ENCODE measurements around the gene HSD17B3.

DNA sequence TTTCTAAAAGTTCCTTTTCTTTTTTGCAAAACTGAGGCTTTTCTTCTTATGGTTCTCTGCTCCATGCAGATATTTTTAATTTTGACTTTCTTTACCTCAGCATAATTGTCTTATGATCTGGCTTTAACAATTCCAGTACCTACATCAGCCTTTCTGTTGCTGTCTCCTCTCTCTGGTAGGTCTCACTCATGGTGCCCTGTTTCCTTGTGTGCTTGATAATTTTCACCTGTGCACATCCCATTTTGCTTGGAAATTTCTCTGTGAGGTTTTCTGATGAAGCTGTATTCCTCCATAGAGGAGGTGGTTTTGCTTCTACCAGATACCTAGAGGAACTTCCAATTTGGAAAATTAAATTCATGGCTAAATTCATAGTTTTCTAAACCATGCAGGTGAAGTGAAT lies 2.3 kb upstream of the HSD17B3 start:
- TF ChIP-seq, protein P1, sequence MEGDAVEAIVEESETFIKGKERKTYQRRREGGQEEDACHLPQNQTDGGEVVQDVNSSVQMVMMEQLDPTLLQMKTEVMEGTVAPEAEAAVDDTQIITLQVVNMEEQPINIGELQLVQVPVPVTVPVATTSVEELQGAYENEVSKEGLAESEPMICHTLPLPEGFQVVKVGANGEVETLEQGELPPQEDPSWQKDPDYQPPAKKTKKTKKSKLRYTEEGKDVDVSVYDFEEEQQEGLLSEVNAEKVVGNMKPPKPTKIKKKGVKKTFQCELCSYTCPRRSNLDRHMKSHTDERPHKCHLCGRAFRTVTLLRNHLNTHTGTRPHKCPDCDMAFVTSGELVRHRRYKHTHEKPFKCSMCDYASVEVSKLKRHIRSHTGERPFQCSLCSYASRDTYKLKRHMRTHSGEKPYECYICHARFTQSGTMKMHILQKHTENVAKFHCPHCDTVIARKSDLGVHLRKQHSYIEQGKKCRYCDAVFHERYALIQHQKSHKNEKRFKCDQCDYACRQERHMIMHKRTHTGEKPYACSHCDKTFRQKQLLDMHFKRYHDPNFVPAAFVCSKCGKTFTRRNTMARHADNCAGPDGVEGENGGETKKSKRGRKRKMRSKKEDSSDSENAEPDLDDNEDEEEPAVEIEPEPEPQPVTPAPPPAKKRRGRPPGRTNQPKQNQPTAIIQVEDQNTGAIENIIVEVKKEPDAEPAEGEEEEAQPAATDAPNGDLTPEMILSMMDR (IDR thresholded peaks at IDR 0.05; ENCODE audit: low read depth, low read length), result no peak
- TF ChIP-seq EZH2phosphoT487 (IDR thresholded peaks at IDR 0.05; ENCODE audit: low read depth), result no peak

All from OCI-LY3 (cell line).